Activated T-helper 1 cell treated with Interleukin-2 at 50 U/mL for 16 hours (primary cell): Measurements from ENCODE around the gene ALOX12.

ENCODE experiments used
- DNase-seq: peaks from one replicate; pipeline ENCODE4 v3.0.0-alpha.2; 2020; ENCODE audit warnings: low read depth

The ALOX12 gene

DNA sequence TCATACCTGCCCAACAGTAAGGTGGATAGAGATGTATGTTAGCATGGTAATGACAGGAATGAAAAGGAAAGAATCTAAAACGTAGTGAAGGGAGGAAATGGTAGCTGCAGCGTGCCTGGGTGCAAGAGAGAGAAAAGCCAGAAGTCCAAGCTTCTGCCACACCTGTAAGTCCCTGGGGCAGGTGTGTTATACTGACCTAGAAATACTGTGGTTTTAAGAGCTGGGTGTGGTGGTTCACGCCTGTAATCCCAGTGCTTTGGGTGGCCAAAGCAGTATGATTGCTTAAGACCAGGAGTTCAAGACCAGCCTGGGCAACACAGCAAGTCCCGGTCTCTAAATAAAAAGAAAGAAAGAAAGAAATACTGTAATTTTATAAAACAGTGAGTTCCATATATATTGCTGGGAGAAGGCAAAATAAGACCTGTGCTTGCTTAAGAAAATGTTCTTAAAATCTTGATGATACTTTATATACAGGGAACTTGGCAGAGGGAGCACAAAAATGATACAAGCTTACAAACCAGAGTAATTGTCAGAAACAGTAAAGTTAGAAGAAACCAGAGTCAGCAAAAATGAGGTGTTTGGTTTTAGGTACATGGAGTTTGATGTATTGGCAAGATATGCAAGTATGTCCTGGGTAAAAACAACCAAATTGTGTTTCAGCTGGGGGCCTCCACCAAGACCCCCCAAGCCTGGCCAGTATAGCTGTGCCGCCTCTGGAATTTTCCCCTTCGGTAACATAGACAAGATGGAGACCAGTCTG, 6.6 kb downstream of the ALOX12 start:
- no peak for DNase-seq

DNA sequence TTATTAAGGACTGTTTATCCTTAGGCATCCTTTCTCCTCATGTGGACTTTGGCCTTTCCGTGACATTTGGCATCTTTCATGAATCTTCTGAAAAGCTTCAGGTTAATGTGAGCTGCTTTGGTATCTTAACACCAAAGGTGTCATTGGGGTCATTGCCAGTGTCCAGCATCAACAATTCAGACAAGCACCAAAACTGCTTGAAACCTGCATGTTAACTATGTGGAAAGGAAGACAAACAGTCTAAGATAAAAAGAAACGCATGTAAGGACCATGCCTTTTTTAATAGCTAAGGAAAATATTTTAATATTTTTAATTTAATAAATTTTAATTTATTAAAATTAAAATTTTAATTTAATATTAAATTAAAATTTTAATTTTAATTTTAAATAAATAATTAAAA, 7.9 kb downstream of the ALOX12 start:
- DNase-seq: no peak

- DNase-seq: no peak
Observed at GRCh38 chr17:7004398-7005253, 8.8 kb downstream of the ALOX12 start.

- no peak for DNase-seq
Observed at GRCh38 chr17:7005716-7006115, 9.9 kb downstream of the ALOX12 start.

GRCh38 chr17:7007143-7007542, 11.3 kb downstream of the ALOX12 start:
- no peak for DNase-seq

DNA sequence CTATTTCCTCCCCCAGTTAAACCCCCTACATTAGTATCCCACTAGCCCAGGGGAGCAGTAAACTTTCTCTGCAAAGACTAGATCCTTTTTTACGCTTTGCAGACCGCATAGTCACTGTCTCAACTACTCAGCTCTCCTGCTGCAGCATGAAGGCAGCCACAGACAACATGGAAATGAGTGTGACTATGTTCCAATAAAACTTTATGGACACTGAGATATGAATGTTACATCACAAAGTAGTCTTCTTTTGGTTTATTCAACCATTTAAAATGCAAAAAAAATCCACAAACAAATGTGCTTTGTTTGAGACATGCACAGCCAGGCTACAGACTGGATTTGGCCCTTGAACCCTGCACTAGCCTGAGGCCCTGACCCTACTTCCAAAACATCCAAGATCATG, 14.7 kb downstream of the ALOX12 start:
- DNase-seq: no peak

- no peak for DNase-seq
Observed at GRCh38 chr17:7011415-7011814, 15.6 kb downstream of the ALOX12 start.

DNA sequence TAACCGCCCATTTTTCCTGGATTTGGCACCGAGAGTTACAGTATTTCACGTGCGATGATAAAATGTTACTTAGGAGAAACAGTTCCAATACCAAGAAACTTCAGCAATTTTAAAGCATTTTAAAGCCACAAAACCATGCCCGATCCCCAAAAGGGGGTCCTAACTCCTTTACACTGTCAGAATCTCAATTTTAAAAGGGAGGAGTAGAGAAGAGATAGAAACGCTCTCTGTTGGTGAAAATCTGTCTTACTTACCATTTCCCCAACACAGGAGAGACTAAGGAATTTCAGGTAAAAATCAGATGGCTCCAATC, 16.0 kb downstream of the ALOX12 start:
- no peak for DNase-seq

- peak; percentile 98 for DNase-seq
Observed at GRCh38 chr17:7014261-7014994, 18.6 kb downstream of the ALOX12 start.

- DNase-seq: peak; percentile 62
Observed at GRCh38 chr17:7014995-7015958, 19.4 kb downstream of the ALOX12 start.

DNA sequence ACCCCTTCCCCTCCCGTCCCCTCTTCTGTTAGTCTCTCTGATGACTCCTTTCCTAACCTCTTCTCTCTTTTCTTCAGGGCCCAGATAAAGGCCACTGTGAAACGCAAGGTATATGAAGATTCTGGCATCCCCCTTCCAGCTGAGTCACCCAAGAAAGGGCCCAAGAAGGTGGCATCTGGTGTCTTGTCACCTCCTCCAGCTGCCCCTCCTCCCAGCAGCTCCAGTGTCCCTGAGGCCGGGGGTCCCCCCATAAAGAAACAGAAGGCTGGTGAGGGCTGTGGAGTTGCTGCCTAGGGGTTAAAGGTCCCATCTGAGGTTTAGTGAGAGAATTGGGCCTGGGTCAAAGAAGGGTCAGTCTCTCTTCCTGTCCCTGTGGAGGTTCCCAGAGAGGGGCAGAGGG, 20.6 kb downstream of the ALOX12 start:
- DNase-seq: no peak

- DNase-seq: no peak
Observed at GRCh38 chr17:7016886-7017826, 21.3 kb downstream of the ALOX12 start.

GRCh38 chr17:7017827-7018200, 22.0 kb downstream of the ALOX12 start:
- DNase-seq: no peak

GRCh38 chr17:7018331-7018964, 22.6 kb downstream of the ALOX12 start:
- no peak for DNase-seq

GRCh38 chr17:7019367-7019766, 23.5 kb downstream of the ALOX12 start:
- DNase-seq: no peak

DNA sequence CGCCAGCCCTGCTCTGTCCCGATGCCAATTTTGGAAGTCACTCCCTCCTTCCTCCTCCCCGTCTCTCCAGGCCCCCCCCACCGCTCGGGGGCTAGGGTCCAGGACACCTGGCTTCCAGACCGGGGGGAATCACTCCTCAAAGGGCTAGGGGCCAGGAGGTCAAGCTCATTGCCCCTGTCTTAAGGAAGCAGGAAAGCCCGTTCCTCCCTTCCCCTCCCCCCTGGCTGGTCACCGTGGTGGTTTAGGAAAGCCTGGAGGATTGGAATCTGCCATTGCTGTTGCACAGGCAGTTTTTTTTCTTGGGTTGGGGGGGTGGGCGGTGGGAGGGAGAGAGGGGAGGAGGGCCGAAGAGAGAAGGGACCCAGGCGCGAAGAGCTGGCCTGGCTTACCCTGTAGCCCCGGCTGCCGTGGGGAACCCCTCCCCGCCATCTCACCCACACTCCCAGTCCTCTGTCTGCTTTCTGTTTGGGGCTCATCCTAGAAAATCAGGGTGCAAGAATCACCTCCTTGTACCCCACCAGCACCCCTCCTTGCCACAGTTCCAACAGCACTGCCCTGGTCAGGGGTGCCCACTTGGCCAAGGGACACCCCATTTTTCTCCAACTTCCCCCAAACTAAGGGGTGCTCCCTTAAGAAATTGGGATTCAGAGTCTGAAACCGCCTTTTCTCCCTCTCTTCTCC, 24.1 kb downstream of the ALOX12 start:
- DNase-seq: no peak

DNA sequence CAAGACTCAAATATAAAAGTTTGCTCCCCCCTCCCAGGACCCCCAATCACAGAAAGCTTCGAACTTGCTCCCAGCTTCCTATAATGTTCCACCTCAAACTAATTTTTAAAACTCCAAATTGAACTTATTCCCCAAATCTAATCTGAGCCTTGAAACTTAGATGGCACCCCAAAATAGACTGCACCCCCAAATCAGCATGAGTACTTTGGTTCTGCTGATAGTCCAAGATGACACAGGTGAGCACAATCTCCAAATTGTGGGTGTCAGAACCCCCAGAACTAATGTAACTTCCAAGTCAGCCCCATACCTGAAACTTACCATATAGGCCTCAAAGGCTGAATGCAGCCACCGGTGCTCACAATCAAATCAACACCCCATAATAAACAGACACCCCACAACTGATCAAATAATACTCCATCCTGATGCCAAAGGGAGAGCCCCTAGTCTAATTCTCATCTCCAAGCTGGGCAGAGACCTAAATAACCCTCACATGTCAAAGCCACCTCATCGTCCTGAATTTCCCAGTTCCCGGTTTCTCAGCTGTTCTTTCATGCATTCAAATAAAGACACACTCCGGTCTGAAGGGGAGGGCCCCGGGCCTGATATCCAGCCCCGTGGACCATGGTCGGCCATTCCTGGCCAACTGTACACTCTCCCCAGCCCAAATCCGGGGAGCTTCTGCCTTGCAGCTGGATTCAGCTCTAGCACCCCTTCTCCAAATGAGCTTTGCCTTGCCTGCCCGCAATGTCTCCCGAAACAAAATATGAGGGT, 25.2 kb downstream of the ALOX12 start:
- no peak for DNase-seq

DNA sequence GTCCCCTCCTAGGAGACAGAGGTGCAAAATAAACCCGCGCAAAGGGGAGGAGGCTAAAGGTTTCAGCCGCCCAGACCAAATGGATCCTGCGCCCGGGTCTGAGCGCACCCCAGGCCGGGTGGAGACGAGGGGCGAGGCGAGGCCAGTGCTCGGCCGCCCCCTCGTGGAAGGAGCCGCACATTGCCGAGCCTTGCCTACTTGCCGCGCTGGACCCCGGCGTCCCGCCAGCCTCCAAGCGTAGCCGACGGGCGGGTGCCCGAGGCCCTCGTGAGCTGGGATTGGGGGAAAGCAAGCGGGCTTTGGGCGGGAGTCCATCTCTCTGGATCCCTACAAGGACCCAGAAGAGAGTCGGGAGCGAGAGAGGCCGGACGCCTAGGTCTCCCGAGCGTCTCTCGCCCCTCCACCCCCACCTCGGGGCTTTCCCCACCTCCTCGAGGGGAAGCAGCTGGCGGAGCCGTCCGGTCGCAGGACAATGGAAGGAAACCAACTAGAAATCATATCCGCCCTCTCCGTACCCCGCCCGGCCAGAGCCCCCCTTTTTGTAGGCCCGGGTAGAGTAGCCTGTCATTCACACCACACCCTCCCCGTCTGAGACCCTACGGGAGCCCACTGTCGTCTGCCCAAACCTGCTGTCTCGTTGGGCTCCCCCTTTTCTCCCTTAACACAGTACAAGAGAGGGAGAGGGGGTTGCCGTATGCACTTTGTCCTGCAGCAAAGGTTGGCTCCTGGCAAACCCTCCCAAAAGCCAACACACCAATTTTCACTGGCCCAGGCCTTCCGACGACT, 26.3 kb downstream of the ALOX12 start:
- peak; percentile 67 for DNase-seq
